ENCODE data around the gene CNTNAP5. TPM values are rescaled to one million over a fixed set of nuclear protein-coding genes. Genes with fewer than 3 reads are reported as not detected.

CNTNAP5 gene
- total and polyA plus RNA-seq, 2 donors from 2014 or later: 0.50 TPM; not detected in 1

- H3K9ac ChIP-seq (ENCODE audit: low read length in 3 of 3): no peak overlapping the region
- no peak for FAIRE-seq
- no peaks in the 10 kb centered on the region for H3K27me3 ChIP-seq (ENCODE audit: control insufficient read depth, insufficient read depth, low read length)
Measured at GRCh38 chr2:124048102-124048501, 23.0 kb downstream of the CNTNAP5 start.

DNA sequence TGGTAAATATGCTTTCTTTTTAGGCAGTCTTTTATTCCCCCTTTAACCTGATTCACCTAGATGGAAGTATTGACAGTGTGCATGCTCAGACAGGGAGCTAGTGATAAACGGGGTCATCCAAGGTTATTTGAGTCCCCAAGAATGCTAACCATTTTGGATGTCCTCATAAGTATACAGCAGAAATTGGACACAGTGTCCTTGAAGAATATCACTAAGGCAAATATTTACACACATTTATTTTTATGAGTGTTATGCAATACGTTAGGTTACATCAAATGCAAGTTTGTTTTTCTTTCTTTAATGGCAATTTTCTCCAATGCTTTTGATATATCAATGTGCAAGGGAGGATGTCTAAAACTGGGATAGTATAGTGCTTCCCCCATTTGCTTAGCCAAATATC lies 23.6 kb downstream of the CNTNAP5 start:
- Histone ChIP-seq H3K9ac (ENCODE audit: low read length in 3 of 3) (no peak overlapping the region), H3K9me3 (ENCODE audit: control insufficient read depth in 2 of 3, insufficient read depth in 1 of 3, low read length in 3 of 3) (no peaks in the 10 kb centered on the region), H3K27ac (ENCODE audit: low read depth in 2 of 2, low read length in 2 of 2) (no peak overlapping the region), H3K27me3 (ENCODE audit: control insufficient read depth, insufficient read depth, low read length) (no peaks in the 10 kb centered on the region), H3K4me1 (ENCODE audit: control insufficient read depth in 2 of 3, insufficient read depth in 2 of 3, low read depth in 1 of 3, low read length in 3 of 3) (no peaks in the 10 kb centered on the region), H3K4me3 (ENCODE audit: low read length in 3 of 3) (no peak overlapping the region), H3K36me3 (ENCODE audit: control insufficient read depth in 2 of 3, insufficient read depth in 3 of 3, low read length in 3 of 3) (no peaks in the 10 kb centered on the region)
- intact Hi-C loops (cut with DNase I): no loop called here
- TF ChIP-seq, protein P1, sequence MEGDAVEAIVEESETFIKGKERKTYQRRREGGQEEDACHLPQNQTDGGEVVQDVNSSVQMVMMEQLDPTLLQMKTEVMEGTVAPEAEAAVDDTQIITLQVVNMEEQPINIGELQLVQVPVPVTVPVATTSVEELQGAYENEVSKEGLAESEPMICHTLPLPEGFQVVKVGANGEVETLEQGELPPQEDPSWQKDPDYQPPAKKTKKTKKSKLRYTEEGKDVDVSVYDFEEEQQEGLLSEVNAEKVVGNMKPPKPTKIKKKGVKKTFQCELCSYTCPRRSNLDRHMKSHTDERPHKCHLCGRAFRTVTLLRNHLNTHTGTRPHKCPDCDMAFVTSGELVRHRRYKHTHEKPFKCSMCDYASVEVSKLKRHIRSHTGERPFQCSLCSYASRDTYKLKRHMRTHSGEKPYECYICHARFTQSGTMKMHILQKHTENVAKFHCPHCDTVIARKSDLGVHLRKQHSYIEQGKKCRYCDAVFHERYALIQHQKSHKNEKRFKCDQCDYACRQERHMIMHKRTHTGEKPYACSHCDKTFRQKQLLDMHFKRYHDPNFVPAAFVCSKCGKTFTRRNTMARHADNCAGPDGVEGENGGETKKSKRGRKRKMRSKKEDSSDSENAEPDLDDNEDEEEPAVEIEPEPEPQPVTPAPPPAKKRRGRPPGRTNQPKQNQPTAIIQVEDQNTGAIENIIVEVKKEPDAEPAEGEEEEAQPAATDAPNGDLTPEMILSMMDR (IDR thresholded peaks at IDR 0.05; ENCODE audit: borderline replicate concordance, extremely low read depth, insufficient read depth): no peak
- no peak for DNase-seq
- no peak for FAIRE-seq

More at GRCh38 chr2:124048102-124048501, 23.0 kb downstream of the CNTNAP5 start:
- Histone ChIP-seq H3K36me3 (ENCODE audit: control insufficient read depth in 2 of 3, insufficient read depth in 3 of 3, low read length in 3 of 3) (no peaks in the 10 kb centered on the region), H3K4me1 (ENCODE audit: control insufficient read depth in 2 of 3, insufficient read depth in 2 of 3, low read depth in 1 of 3, low read length in 3 of 3) (no peaks in the 10 kb centered on the region), H3K9me3 (ENCODE audit: control insufficient read depth in 2 of 3, insufficient read depth in 1 of 3, low read length in 3 of 3) (no peaks in the 10 kb centered on the region), H3K4me3 (ENCODE audit: low read length in 3 of 3) (no peak overlapping the region), H3K27ac (ENCODE audit: low read depth in 2 of 2, low read length in 2 of 2) (no peak overlapping the region)
- TF ChIP-seq, protein P1 (IDR thresholded peaks at IDR 0.05; ENCODE audit: borderline replicate concordance, extremely low read depth, insufficient read depth): no peak
- no peak for DNase-seq
- intact Hi-C loops (cut with DNase I): no loop called here

- intact Hi-C loops (cut with DNase I): no loop called here
Measured at GRCh38 chr2:124049136-124049535, 24.0 kb downstream of the CNTNAP5 start.

More at GRCh38 chr2:124049136-124049535, 24.0 kb downstream of the CNTNAP5 start:
- no peak for DNase-seq
- H3K9me3 ChIP-seq (ENCODE audit: control insufficient read depth in 2 of 3, insufficient read depth in 1 of 3, low read length in 3 of 3): no peaks in the 10 kb centered on the region
- no peak overlapping the region for H3K4me3 ChIP-seq (ENCODE audit: low read length in 3 of 3)
- no peak overlapping the region for H3K9ac ChIP-seq (ENCODE audit: low read length in 3 of 3)
- no peaks in the 10 kb centered on the region for H3K27me3 ChIP-seq (ENCODE audit: control insufficient read depth, insufficient read depth, low read length)
- no peak overlapping the region for H3K27ac ChIP-seq (ENCODE audit: low read depth in 2 of 2, low read length in 2 of 2)
- H3K4me1 ChIP-seq (ENCODE audit: control insufficient read depth in 2 of 3, insufficient read depth in 2 of 3, low read depth in 1 of 3, low read length in 3 of 3): no peaks in the 10 kb centered on the region
- no peaks in the 10 kb centered on the region for H3K36me3 ChIP-seq (ENCODE audit: control insufficient read depth in 2 of 3, insufficient read depth in 3 of 3, low read length in 3 of 3)
- TF ChIP-seq, protein P1 (IDR thresholded peaks at IDR 0.05; ENCODE audit: borderline replicate concordance, extremely low read depth, insufficient read depth): no peak
- no peak for FAIRE-seq
